Hematopoietic multipotent progenitor cell treated with erythropoietin and hydrocortisone succinate and interleukin-3 and kit ligand, for 4 days (in vitro differentiated cells): ENCODE measurements around the gene CMTM3.
"Not testable (repeated sequence)": the region's sequence is repeated elsewhere in the genome, so short reads cannot be mapped to it uniquely, and the experiment has no call there.

Experiments used
- DNase-seq: peaks from one replicate; pipeline ENCODE4 v3.0.0-alpha.2; 2015

The CMTM3 gene, protein sequence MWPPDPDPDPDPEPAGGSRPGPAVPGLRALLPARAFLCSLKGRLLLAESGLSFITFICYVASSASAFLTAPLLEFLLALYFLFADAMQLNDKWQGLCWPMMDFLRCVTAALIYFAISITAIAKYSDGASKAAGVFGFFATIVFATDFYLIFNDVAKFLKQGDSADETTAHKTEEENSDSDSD

DNA sequence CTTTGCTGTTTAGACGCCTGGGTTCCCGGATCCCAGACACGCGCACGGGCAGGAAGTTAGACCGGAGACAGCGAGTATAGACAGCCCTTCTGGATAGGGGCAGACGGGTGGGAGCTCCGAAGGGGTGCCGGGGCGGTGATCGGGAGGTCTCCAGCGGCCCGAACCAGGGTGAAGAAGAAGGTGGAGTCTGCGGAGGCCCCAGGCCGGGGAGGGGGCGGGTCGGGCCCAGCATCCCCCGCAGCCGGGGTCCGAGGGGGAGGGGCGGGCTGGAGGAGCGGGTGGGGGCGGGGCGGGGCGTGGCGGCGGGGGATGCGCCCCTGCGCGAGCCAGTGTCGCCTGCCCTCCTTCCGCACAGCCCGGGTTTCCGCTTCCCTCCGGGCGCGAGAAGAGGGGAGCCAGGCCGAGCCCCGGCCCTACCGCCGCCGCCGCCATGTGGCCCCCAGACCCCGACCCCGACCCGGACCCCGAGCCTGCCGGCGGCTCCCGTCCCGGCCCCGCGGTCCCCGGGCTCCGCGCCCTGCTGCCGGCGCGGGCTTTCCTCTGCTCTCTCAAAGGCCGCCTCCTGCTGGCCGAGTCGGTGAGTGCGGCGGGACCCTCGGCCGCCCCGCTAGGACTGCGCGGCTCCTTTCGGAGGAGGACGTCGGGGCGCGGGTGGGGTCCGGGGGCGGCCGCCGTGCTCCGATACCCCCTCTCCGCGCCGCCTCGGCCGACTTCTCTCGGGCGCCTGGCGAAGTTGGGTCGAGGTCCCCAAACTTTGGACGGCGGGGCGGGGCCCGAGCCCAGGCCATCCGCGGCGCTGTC is at the start of gene CMTM3:
Gene CMTM3 (plus strand): TSS at position 329 of the 801 bp plus-strand sequence. CDS start 102 bp downstream, at position 431.
- DNase-seq: peak; percentile 77

GRCh38 chr16:66560107-66560506 is 44.4 kb upstream of the CMTM3 start:
- DNase-seq: no peak

- no peak for DNase-seq
Observed at GRCh38 chr16:66561381-66562080, 43.0 kb upstream of the CMTM3 start.

GRCh38 chr16:66562409-66562808 is 42.1 kb upstream of the CMTM3 start:
- no peak for DNase-seq

GRCh38 chr16:66562986-66563385 is 41.5 kb upstream of the CMTM3 start:
- DNase-seq: peak; percentile 87

GRCh38 chr16:66563574-66564334 is 40.8 kb upstream of the CMTM3 start:
- DNase-seq: no peak

- DNase-seq: no peak
Observed at GRCh38 chr16:66566051-66566901, 38.2 kb upstream of the CMTM3 start, which contains the start of gene CMTM1. Gene CMTM1 (plus strand): TSS chr16:66566439. CDS start chr16:66566514, 75 bp downstream.

GRCh38 chr16:66567270-66567669 is 37.2 kb upstream of the CMTM3 start:
- DNase-seq: not testable (repeated sequence)

DNA sequence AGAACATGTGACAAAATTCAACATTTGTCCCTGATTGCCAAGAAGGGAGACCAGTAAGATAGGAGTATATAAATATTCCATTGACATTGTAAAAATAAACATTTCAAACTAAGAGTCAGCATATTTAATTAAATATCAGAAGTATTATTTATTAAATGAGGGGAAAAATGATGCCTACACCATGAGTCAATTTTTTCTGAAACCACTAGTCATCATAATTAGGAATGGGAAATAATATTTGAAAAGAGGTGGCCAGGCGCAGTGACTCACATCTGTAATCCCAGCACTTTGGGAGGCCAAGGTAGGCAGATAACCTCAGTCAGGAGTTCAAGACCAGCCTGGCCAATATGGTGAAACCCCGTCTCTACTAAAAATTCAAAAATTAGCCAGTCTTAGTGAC is 36.1 kb upstream of the CMTM3 start:
- no peak for DNase-seq

- DNase-seq: no peak
Observed at GRCh38 chr16:66569131-66569530, 35.4 kb upstream of the CMTM3 start.

DNA sequence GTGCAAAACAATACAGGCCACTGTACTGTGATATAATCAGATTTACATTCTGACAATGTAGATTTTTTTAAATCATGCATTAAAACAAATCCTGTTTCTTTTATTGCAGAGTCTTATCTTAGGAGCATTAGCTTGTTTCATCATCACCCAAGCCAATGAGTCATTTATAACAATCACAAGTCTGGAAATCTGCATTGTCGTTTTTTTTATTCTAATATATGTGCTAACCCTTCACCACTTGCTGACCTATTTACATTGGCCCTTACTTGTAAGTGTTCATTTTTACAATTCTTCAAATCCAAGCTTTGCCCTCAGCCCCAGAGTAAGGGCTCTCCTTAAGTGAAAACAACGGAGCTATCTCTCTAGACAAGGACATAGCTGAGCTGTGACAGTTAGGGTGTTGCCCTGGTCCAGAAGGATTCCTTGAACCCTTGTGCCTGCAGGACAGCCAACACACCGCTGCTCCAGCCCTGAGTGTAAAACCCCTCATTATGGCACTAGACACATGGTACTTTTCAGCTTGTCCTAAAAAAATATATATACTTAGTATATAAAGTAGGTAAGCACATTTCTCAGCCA is 34.6 kb upstream of the CMTM3 start:
- DNase-seq: peak; percentile 56

GRCh38 chr16:66572356-66572755 is 32.1 kb upstream of the CMTM3 start:
- DNase-seq: peak; percentile 81

GRCh38 chr16:66574081-66574480 is 30.4 kb upstream of the CMTM3 start:
- DNase-seq: no peak

DNA sequence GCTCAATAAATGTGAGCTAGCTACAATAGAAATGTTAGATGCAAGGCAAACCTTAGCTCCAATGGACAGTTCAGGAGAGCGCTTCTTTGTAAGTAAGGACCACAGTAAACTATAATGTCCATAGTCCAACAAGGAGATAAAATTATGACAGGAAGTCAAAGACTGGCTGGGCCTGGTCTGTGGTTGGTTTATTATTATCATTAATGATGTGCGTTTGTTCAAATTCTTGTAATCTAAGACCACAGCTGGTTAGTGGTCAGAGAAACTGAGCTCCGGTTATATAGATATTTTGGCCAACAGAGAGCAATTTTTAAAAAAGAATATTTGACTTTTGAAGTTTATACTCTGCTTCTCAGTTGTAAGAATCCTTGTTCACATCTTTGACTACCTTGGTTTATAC is 30.0 kb upstream of the CMTM3 start:
- DNase-seq: peak; percentile 89

DNA sequence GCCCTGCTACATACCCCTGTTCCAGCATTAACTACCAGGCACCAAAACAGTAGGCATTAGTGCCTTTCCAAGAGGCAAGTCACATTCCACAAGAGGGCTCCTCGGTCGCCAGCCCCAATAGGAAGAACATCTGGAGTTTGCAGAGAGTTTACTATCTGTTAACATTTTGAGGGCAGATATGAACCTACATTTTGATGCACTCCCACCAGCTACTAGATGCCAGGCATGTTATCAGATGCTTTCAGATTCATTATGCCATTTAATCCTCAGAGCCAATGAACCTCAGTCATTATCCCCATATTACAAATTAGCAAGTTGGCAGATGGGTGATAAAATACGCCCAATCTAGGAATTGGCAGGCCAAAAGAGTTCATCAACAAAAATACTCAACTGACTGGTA is 29.4 kb upstream of the CMTM3 start:
- DNase-seq: peak; percentile 78

- DNase-seq: no peak
Observed at GRCh38 chr16:66576296-66576695, 28.2 kb upstream of the CMTM3 start.

GRCh38 chr16:66578651-66579531 is 25.6 kb upstream of the CMTM3 start, which contains the start of gene CMTM2:
Gene CMTM2 (plus strand): TSS chr16:66579463. CDS start chr16:66579608, 145 bp downstream.
- DNase-seq: peak; percentile 72

DNA sequence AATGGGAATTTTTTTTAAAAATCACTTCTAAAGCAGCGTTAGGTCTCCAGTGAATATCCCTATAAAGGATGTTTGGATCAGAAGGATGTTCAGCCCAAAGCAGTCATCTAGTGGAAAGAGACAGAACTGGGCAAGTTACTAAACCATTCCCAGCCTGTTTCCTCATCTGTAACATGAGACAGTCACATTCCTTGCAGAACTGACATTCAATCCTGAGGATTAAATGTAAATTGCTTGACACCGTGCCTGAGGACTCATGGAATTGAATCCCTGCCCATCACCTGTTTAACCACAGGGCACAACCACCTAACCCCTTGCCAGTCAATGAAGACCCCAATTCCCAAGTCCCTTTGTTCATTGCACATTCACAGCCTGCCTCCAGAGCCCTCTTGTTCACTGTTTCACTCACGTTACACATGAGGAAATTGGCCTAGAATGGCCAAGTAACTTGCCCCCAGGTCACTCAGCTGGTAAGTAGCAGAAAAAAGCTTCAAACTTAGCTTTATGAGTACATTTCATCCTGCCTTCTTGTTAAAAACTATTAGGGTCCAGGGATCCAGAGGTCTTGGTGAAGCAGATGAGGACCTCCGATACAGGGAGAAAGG is 23.8 kb upstream of the CMTM3 start:
- DNase-seq: no peak

GRCh38 chr16:66581246-66581952 is 23.1 kb upstream of the CMTM3 start:
- DNase-seq: no peak
